GM19035 (cell line): Measurements from ENCODE around the gene ATP8B2.
"Not testable (repeated sequence)": the region's sequence is repeated elsewhere in the genome, so short reads cannot be mapped to it uniquely, and the experiment has no call there.

ENCODE experiments used
- ATAC-seq: cut with Tn5 transposase; IDR thresholded peaks from one replicate; pipeline ENCODE4 v1.9.1; 2021; ENCODE audit not compliant: unreplicated experiment

ATP8B2 gene

GRCh38 chr1:154324669-154325582 is at the start of gene ATP8B2:
ATP8B2 (plus strand) TSS chr1:154325525; CDS start chr1:154328142, 2,617 bp downstream.
- ATAC-seq: peak; percentile 52

GRCh38 chr1:154276797-154277196 is 48.5 kb upstream of the ATP8B2 start:
- no peak for ATAC-seq

GRCh38 chr1:154287591-154287990 is 37.7 kb upstream of the ATP8B2 start:
- ATAC-seq: not testable (repeated sequence)

GRCh38 chr1:154288661-154289060 is 36.7 kb upstream of the ATP8B2 start:
- ATAC-seq: no peak

GRCh38 chr1:154290921-154291320 is 34.4 kb upstream of the ATP8B2 start:
- ATAC-seq: no peak

GRCh38 chr1:154295408-154296235 is 29.7 kb upstream of the ATP8B2 start:
- no peak for ATAC-seq

GRCh38 chr1:154301582-154301981 is 23.7 kb upstream of the ATP8B2 start:
- no peak for ATAC-seq

GRCh38 chr1:154304664-154305337 is 20.5 kb upstream of the ATP8B2 start:
- ATAC-seq: no peak

- no peak for ATAC-seq
Observed at GRCh38 chr1:154306151-154306550, 19.2 kb upstream of the ATP8B2 start.

GRCh38 chr1:154307670-154308270 is 17.6 kb upstream of the ATP8B2 start:
- ATAC-seq: not testable (repeated sequence)

GRCh38 chr1:154309136-154309535 is 16.2 kb upstream of the ATP8B2 start:
- ATAC-seq: not testable (repeated sequence)

GRCh38 chr1:154312229-154313065 is 12.9 kb upstream of the ATP8B2 start:
- not testable (repeated sequence) for ATAC-seq

GRCh38 chr1:154313066-154313356 is 12.3 kb upstream of the ATP8B2 start:
- ATAC-seq: no peak

- ATAC-seq: not testable (repeated sequence)
Observed at GRCh38 chr1:154314226-154314625, 11.1 kb upstream of the ATP8B2 start.

- no peak for ATAC-seq
Observed at GRCh38 chr1:154316704-154317103, 8.6 kb upstream of the ATP8B2 start.

- no peak for ATAC-seq
Observed at GRCh38 chr1:154318386-154318785, 6.9 kb upstream of the ATP8B2 start.

GRCh38 chr1:154320882-154321608 is 4.3 kb upstream of the ATP8B2 start, which contains the start of gene AQP10:
AQP10 (plus strand) TSS chr1:154321093; CDS start chr1:154321156, 63 bp downstream.
- ATAC-seq: no peak

GRCh38 chr1:154321609-154321934 is 3.8 kb upstream of the ATP8B2 start:
- not testable (repeated sequence) for ATAC-seq

- no peak for ATAC-seq
Observed at GRCh38 chr1:154323493-154323892, 1.8 kb upstream of the ATP8B2 start.
